HEK293 (cell line): ENCODE measurements around the gene TPM4.

Experiments
- CTCF ChIA-PET: fragments of 350-600 bp; formaldehyde crosslinking; extraction: SDS; loops from one replicate; lab custom pipeline; 2021; ENCODE audit warnings: antibody characterized with exemption; lab: Yijun Ruan, JAX
- POLR2A ChIA-PET: fragments of 300-600 bp; formaldehyde crosslinking; extraction: SDS; loops from one replicate; lab custom pipeline; 2020; ENCODE audit warnings: antibody characterized with exemption, inconsistent platforms; lab: Yijun Ruan, JAX
- H3K27ac ChIP-seq: fragments of 200-500 bp; sonication (Bioruptor generic); 2 replicates; pipeline ENCODE4 v1.5.1; 2014; ENCODE audit warnings: low read depth, low read length, control low read depth, inconsistent platforms; ENCODE audit errors: extremely low read depth
- H3K36me3 ChIP-seq, 2 experiments: fragments of 200-500 bp in 1 of 2; sonication (Bioruptor generic) in 1 of 2; 1 replicate in 1 of 2; 2 replicates in 1 of 2; pipeline ENCODE4 v1.5.1; 2014 to 2017; ENCODE audit warnings: inconsistent platforms in 2 of 2, low read length in 2 of 2; ENCODE audit not compliant: control insufficient read depth in 2 of 2, insufficient read depth in 1 of 2
- H3K4me1 ChIP-seq: fragments of 200-500 bp; sonication (Bioruptor generic); 2 replicates; pipeline ENCODE4 v1.5.1; 2014; ENCODE audit warnings: mild to moderate bottlenecking, low read length, inconsistent platforms; ENCODE audit not compliant: control insufficient read depth, insufficient read depth
- H3K4me3 ChIP-seq: 2 replicates; pipeline ENCODE4 v1.5.1; 2011; ENCODE audit warnings: low read depth, mild to moderate bottlenecking, control low read depth, low read length, moderate library complexity
- H3K9me3 ChIP-seq: fragments of 200-500 bp; sonication (Bioruptor generic); 2 replicates; pipeline ENCODE4 v1.5.1; 2014; ENCODE audit warnings: low read depth, low read length, inconsistent platforms; ENCODE audit not compliant: control insufficient read depth, insufficient read depth
- ELK4 ChIP-seq: IDR thresholded peaks from 2 replicates; pipeline ENCODE4 v1.6.1; 2011; ENCODE audit warnings: mild to moderate bottlenecking, low read depth, low read length, borderline replicate concordance
- GLIS1 ChIP-seq: fragments of 450-650 bp; formaldehyde crosslinking; IDR thresholded peaks from 2 replicates; pipeline ENCODE4 v1.5.1; 2016; ENCODE audit warnings: missing biosample characterization, missing genetic modification characterization
- KLF9 ChIP-seq: fragments of 450-650 bp; formaldehyde crosslinking; IDR thresholded peaks from 2 replicates; pipeline ENCODE4 v1.5.1; 2016; ENCODE audit warnings: missing biosample characterization, missing genetic modification characterization, low read depth
- PRDM10 ChIP-seq: fragments of 450-650 bp; formaldehyde crosslinking; IDR thresholded peaks from 2 replicates; pipeline ENCODE4 v1.5.1; 2016; ENCODE audit warnings: missing biosample characterization, missing genetic modification characterization
- PRDM2 ChIP-seq: fragments of 450-650 bp; formaldehyde crosslinking; IDR thresholded peaks from 2 replicates; pipeline ENCODE4 v1.5.1; 2016; ENCODE audit warnings: missing biosample characterization, missing genetic modification characterization, borderline replicate concordance
- PRDM4 ChIP-seq: fragments of 450-650 bp; formaldehyde crosslinking; IDR thresholded peaks from 2 replicates; pipeline ENCODE4 v1.5.1; 2017; ENCODE audit warnings: missing biosample characterization, missing genetic modification characterization
- SETDB1 ChIP-seq: IDR thresholded peaks from one replicate; pipeline ENCODE4 v1.6.1; 2017; ENCODE audit warnings: mild to moderate bottlenecking, low read length, moderate library complexity, mixed read lengths; ENCODE audit not compliant: insufficient read length
- SP7 ChIP-seq: fragments of 450-650 bp; formaldehyde crosslinking; IDR thresholded peaks from 2 replicates; pipeline ENCODE4 v1.5.1; 2016; ENCODE audit warnings: missing biosample characterization, missing genetic modification characterization
- WT1 ChIP-seq: fragments of 450-650 bp; formaldehyde crosslinking; IDR thresholded peaks from 2 replicates; pipeline ENCODE4 v1.5.1; 2016; ENCODE audit warnings: missing biosample characterization, missing genetic modification characterization
- ZBTB7A ChIP-seq: fragments of 450-650 bp; formaldehyde crosslinking; IDR thresholded peaks from 2 replicates; pipeline ENCODE4 v1.5.1; 2016; ENCODE audit warnings: low read depth, missing biosample characterization, missing genetic modification characterization
- ZFP37 ChIP-seq: fragments of 450-650 bp; formaldehyde crosslinking; IDR thresholded peaks from 2 replicates; pipeline ENCODE4 v1.5.1; 2016; ENCODE audit warnings: missing biosample characterization, missing genetic modification characterization
- ZNF132 ChIP-seq: fragments of 450-650 bp; formaldehyde crosslinking; IDR thresholded peaks from 2 replicates; pipeline ENCODE4 v1.5.1; 2017; ENCODE audit warnings: missing biosample characterization, missing genetic modification characterization, borderline replicate concordance
- ZNF146 ChIP-seq: fragments of 450-650 bp; formaldehyde crosslinking; IDR thresholded peaks from 2 replicates; pipeline ENCODE4 v1.5.1; 2016; ENCODE audit warnings: missing biosample characterization, missing genetic modification characterization
- ZNF155 ChIP-seq: fragments of 450-650 bp; formaldehyde crosslinking; IDR thresholded peaks from 2 replicates; pipeline ENCODE4 v1.5.1; 2016; ENCODE audit warnings: missing biosample characterization, missing genetic modification characterization
- ZNF18 ChIP-seq: fragments of 450-650 bp; formaldehyde crosslinking; IDR thresholded peaks from 2 replicates; pipeline ENCODE4 v1.5.1; 2016; ENCODE audit warnings: missing biosample characterization, missing genetic modification characterization
- ZNF398 ChIP-seq: fragments of 450-650 bp; formaldehyde crosslinking; IDR thresholded peaks from 2 replicates; pipeline ENCODE4 v1.5.1; 2017; ENCODE audit warnings: missing biosample characterization, missing genetic modification characterization
- ZNF48 ChIP-seq: fragments of 450-650 bp; formaldehyde crosslinking; IDR thresholded peaks from 2 replicates; pipeline ENCODE4 v1.5.1; 2016; ENCODE audit warnings: missing biosample characterization, missing genetic modification characterization
- ZNF548 ChIP-seq: fragments of 450-650 bp; formaldehyde crosslinking; IDR thresholded peaks from 2 replicates; pipeline ENCODE4 v1.5.1; 2016; ENCODE audit warnings: missing biosample characterization, missing genetic modification characterization
- ZNF555 ChIP-seq: fragments of 450-650 bp; formaldehyde crosslinking; conservative IDR thresholded peaks from 2 replicates; pipeline ENCODE4 v1.5.1; 2017; ENCODE audit warnings: missing biosample characterization, mild to moderate bottlenecking, missing genetic modification characterization, inconsistent platforms
- ZNF600 ChIP-seq: fragments of 450-650 bp; formaldehyde crosslinking; IDR thresholded peaks from 2 replicates; pipeline ENCODE4 v1.5.1; 2016; ENCODE audit warnings: missing biosample characterization, missing genetic modification characterization
- ZNF624 ChIP-seq: fragments of 450-650 bp; formaldehyde crosslinking; IDR thresholded peaks from 2 replicates; pipeline ENCODE4 v1.5.1; 2017; ENCODE audit warnings: missing biosample characterization, missing genetic modification characterization
- ZNF664 ChIP-seq: fragments of 450-650 bp; formaldehyde crosslinking; IDR thresholded peaks from 2 replicates; pipeline ENCODE4 v1.5.1; 2016; ENCODE audit warnings: missing biosample characterization, missing genetic modification characterization

The TPM4 gene

GRCh38 chr19:16106121-16106520 lies 29.8 kb downstream of the TPM4 start:
- ChIA-PET POLR2A (no interaction called here), CTCF (interaction anchor here (0.8 kb wide), 1 partner anchor 80 kb away, joined by 3 read pairs; no protein-coding TSS in a partner anchor)
- no peak overlapping the region for H3K4me3 ChIP-seq
- H3K4me1 ChIP-seq = no peaks in the 10 kb centered on the region
- no peaks in the 10 kb centered on the region for H3K9me3 ChIP-seq
- no peak overlapping the region for H3K27ac ChIP-seq
- peaks cover 9 to 26% of the 10 kb centered on the region in 2 experiments for H3K36me3 ChIP-seq
- TF ChIP-seq ZNF48 (no peak), ELK4 (no peak), ZNF398 (tag by site-specific recombination) (no peak), ZFP37 (tag by site-specific recombination) (no peak), ZNF132 (tag by site-specific recombination) (no peak), SETDB1 (no peak), ZNF664 (tag by site-specific recombination) (no peak), ZNF600 (tag by site-specific recombination) (peak; percentile 69), ZNF624 (tag by site-specific recombination) (no peak), ZNF548 (tag by site-specific recombination) (no peak), KLF9 (tag by site-specific recombination) (no peak), WT1 (peak; percentile 77), SP7 (tag by site-specific recombination) (peak; percentile 45), PRDM4 (tag by site-specific recombination) (no peak), PRDM10 (peak; percentile 56; the same call in 1 of the 2 replicates), ZNF18 (tag by site-specific recombination) (peak; percentile 42; the same call in 1 of the 2 replicates), ZBTB7A (tag by site-specific recombination) (no peak), ZNF555 (tag by site-specific recombination) (no peak), ZNF146 (no peak), PRDM2 (no peak), GLIS1 (tag by site-specific recombination) (peak; percentile 38; the same call in 1 of the 2 replicates), ZNF155 (tag by site-specific recombination) (no peak)
